PC-9 (cell line): ENCODE data around the gene LSP1.

ENCODE experiments used
- CTCF ChIP-seq: fragments of 200-600 bp; sonication (generic); conservative IDR thresholded peaks from 2 replicates; pipeline ENCODE4 v1.6.1; 2017; ENCODE audit warnings: mixed run types, antibody characterized with exemption, mild to moderate bottlenecking, moderate library complexity
- EZH2 ChIP-seq: fragments of 200-600 bp; sonication (generic); IDR thresholded peaks from 2 replicates; pipeline ENCODE4 v1.8.0; 2017; ENCODE audit warnings: antibody characterized with exemption, low read depth

GRCh38 chr11:1857064-1857463, 4.2 kb downstream of the LSP1 start:
- TF ChIP-seq EZH2 (no peak), CTCF (no peak)
